H1 (cell line): ENCODE results near the gene MRPL32. TPM values are rescaled to one million over a fixed set of nuclear protein-coding genes. Genes with fewer than 3 reads are reported as not detected.

Experiments used
- CTCF ChIA-PET: fragments of 300-600 bp; sonication (Branson Sonifier 250); formaldehyde crosslinking; loops from one replicate; lab custom pipeline; 2021; ENCODE audit not compliant: partially characterized antibody; lab: Charles Lee
- POLR2A ChIA-PET: fragments of 300-600 bp; sonication (Branson Sonifier 250); formaldehyde crosslinking; loops from one replicate; lab custom pipeline; 2021; ENCODE audit warnings: inconsistent platforms; ENCODE audit not compliant: partially characterized antibody; lab: Charles Lee
- DNase-seq, 2 experiments: peaks; one replicate each; pipeline versions ENCODE4 v3.0.0 to v3.0.0-alpha.2; 2010 to 2022; ENCODE audit warnings: low spot score in 2 of 2, low read depth in 1 of 2, mixed read lengths in 1 of 2
- FAIRE-seq: peaks from 2 replicates; lab custom pipeline; 2011; peaks lifted over from hg19 to GRCh38; lab: Jason Lieb, UNC
- H2AFZ ChIP-seq: 2 replicates; pipeline ENCODE4 v1.8.1; 2012; ENCODE audit warnings: low read length, inconsistent platforms
- H2AK5ac ChIP-seq: 2 replicates; pipeline ENCODE4 v1.6.1; 2013; ENCODE audit warnings: low read depth, low read length
- H2BK120ac ChIP-seq: replicated peaks from 2 replicates; pipeline ENCODE3; 2013; ENCODE audit warnings: low read depth, low read length, inconsistent platforms
- H2BK12ac ChIP-seq: 2 replicates; pipeline ENCODE4 v1.6.1; 2013; ENCODE audit warnings: low read depth, low read length
- H2BK15ac ChIP-seq: 2 replicates; pipeline ENCODE4 v1.6.1; 2013; ENCODE audit warnings: low read length
- H2BK20ac ChIP-seq: 2 replicates; pipeline ENCODE4 v1.6.1; 2013; ENCODE audit warnings: low read length
- H2BK5ac ChIP-seq: 2 replicates; pipeline ENCODE4 v1.6.1; 2013; ENCODE audit warnings: low read depth, low read length
- H3K14ac ChIP-seq: 2 replicates; pipeline ENCODE4 v1.6.1; 2013; ENCODE audit warnings: inconsistent platforms; ENCODE audit not compliant: insufficient read length
- H3K18ac ChIP-seq: 2 replicates; pipeline ENCODE4 v1.6.1; 2013; ENCODE audit warnings: low read length; ENCODE audit errors: extremely low read depth
- H3K23ac ChIP-seq: 2 replicates; pipeline ENCODE4 v1.6.1; 2013; ENCODE audit warnings: inconsistent platforms; ENCODE audit not compliant: insufficient read length
- H3K23me2 ChIP-seq: 2 replicates; pipeline ENCODE4 v1.6.1; 2013; ENCODE audit warnings: low read depth, low read length
- H3K27ac ChIP-seq: 2 replicates; pipeline ENCODE4 v1.6.1; 2011; ENCODE audit warnings: low read depth, low read length, inconsistent platforms
- H3K27me3 ChIP-seq, 4 experiments: replicated peaks in 1 of 4; 1 replicate in 1 of 4; 2 replicates in 3 of 4; pipeline versions ENCODE4 v1.6.1 to v1.8.1; 2011 to 2013; ENCODE audit warnings: low read length in 3 of 4, mild to moderate bottlenecking in 3 of 4, inconsistent platforms in 2 of 4, mixed read lengths in 2 of 4, moderate library complexity in 1 of 4; ENCODE audit not compliant: control insufficient read depth in 3 of 4, insufficient read depth in 3 of 4; ENCODE audit errors: extremely low read depth in 1 of 4
- H3K36me3 ChIP-seq, 4 experiments: 2 replicates each; pipeline versions ENCODE4 v1.6.1 to v1.8.1; 2011 to 2013; ENCODE audit warnings: mild to moderate bottlenecking in 4 of 4, low read length in 3 of 4, moderate library complexity in 2 of 4, control low read depth in 1 of 4, inconsistent platforms in 1 of 4; ENCODE audit not compliant: insufficient read depth in 4 of 4, control insufficient read depth in 2 of 4
- H3K4ac ChIP-seq: replicated peaks from 2 replicates; pipeline ENCODE3; 2013; ENCODE audit warnings: low read length, low read depth, mixed read lengths, inconsistent platforms; ENCODE audit not compliant: insufficient read length
- H3K4me1 ChIP-seq, 4 experiments: replicated peaks in 1 of 4; 1 replicate in 1 of 4; 2 replicates in 3 of 4; pipeline versions ENCODE4 v1.6.1 to v1.8.1; 2011 to 2013; ENCODE audit warnings: low read length in 3 of 4, inconsistent platforms in 2 of 4, mixed read lengths in 1 of 4; ENCODE audit not compliant: insufficient read depth in 4 of 4, control insufficient read depth in 3 of 4
- H3K4me2 ChIP-seq, 2 experiments: 2 replicates each; pipeline versions ENCODE4 v1.6.1 to v1.8.1; 2011 to 2013; ENCODE audit warnings: low read depth in 2 of 2, low read length in 2 of 2, control low read depth in 1 of 2, inconsistent platforms in 1 of 2, mild to moderate bottlenecking in 1 of 2; ENCODE audit not compliant: insufficient read depth in 1 of 2
- H3K4me3 ChIP-seq, 4 experiments: fragments of 200-600, 300-600 bp in 1 of 4; sonication (generic), shearing (Covaris generic), sonication (Bioruptor Twin) in 1 of 4; 2 replicates each; pipeline versions ENCODE4 v1.5.1 to v1.8.1; 2011 to 2016; ENCODE audit warnings: low read length in 4 of 4, low read depth in 3 of 4, control low read depth in 2 of 4, inconsistent platforms in 2 of 4, mild to moderate bottlenecking in 2 of 4, mixed read lengths in 1 of 4, moderate library complexity in 1 of 4; ENCODE audit not compliant: insufficient read depth in 2 of 4; ENCODE audit errors: extremely low read depth in 1 of 4
- H3K56ac ChIP-seq: replicated peaks from 2 replicates; pipeline ENCODE3; 2013; ENCODE audit warnings: low read depth, mild to moderate bottlenecking, mixed read lengths, low read length, inconsistent platforms; ENCODE audit not compliant: insufficient read length
- H3K79me1 ChIP-seq: 2 replicates; pipeline ENCODE4 v1.6.1; 2013; ENCODE audit warnings: low read depth, low read length, control low read depth
- H3K79me2 ChIP-seq, 2 experiments: 2 replicates each; pipeline versions ENCODE4 v1.6.1 to v1.8.1; 2012 to 2013; ENCODE audit warnings: low read length in 2 of 2, mild to moderate bottlenecking in 2 of 2, inconsistent platforms in 1 of 2; ENCODE audit not compliant: insufficient read depth in 2 of 2, control insufficient read depth in 1 of 2
- H3K9ac ChIP-seq, 4 experiments: replicated peaks in 1 of 4; 1 replicate in 1 of 4; 2 replicates in 3 of 4; pipeline versions ENCODE4 v1.6.1 to v1.8.1; 2011 to 2013; ENCODE audit warnings: low read depth in 3 of 4, low read length in 3 of 4, control low read depth in 2 of 4, mild to moderate bottlenecking in 2 of 4, moderate library complexity in 2 of 4, inconsistent platforms in 1 of 4; ENCODE audit errors: extremely low read depth in 1 of 4
- H3K9me3 ChIP-seq, 2 experiments: 2 replicates each; pipeline versions ENCODE4 v1.6.1 to v1.8.1; 2012 to 2013; ENCODE audit warnings: mild to moderate bottlenecking in 2 of 2, moderate library complexity in 2 of 2, control low read depth in 1 of 2, inconsistent platforms in 1 of 2, low read depth in 1 of 2, low read length in 1 of 2, mixed read lengths in 1 of 2; ENCODE audit not compliant: insufficient read depth in 2 of 2
- H4K20me1 ChIP-seq, 2 experiments: replicated peaks in 1 of 2; 2 replicates each; pipeline versions ENCODE3 to v1.8.1; 2011 to 2013; ENCODE audit warnings: inconsistent platforms in 2 of 2, low read length in 2 of 2, mild to moderate bottlenecking in 1 of 2; ENCODE audit not compliant: insufficient read depth in 2 of 2, control insufficient read depth in 1 of 2
- H4K5ac ChIP-seq: 2 replicates; pipeline ENCODE4 v1.6.1; 2013; ENCODE audit warnings: low read length, low read depth, mixed read lengths, inconsistent platforms; ENCODE audit not compliant: insufficient read length
- H4K8ac ChIP-seq: 2 replicates; pipeline ENCODE4 v1.8.0; 2013; ENCODE audit warnings: mild to moderate bottlenecking, moderate library complexity, low read length, inconsistent platforms; ENCODE audit not compliant: insufficient read depth; ENCODE audit errors: extremely low read depth
- H4K91ac ChIP-seq: replicated peaks from 2 replicates; pipeline ENCODE3; 2013; ENCODE audit warnings: low read length, mixed read lengths, inconsistent platforms; ENCODE audit not compliant: insufficient read length
- ASH2L ChIP-seq: fragments of 200-600, 300-600 bp; sonication (generic); IDR thresholded peaks from one replicate; pipeline ENCODE4 v1.7.1; 2017; ENCODE audit warnings: low read length
- CHD1 ChIP-seq: IDR thresholded peaks from 2 replicates; pipeline ENCODE4 v1.6.1; 2012; ENCODE audit warnings: low read depth, low read length, improper control_type of control experiment
- KDM4A ChIP-seq: IDR thresholded peaks from one replicate; pipeline ENCODE4 v1.7.1; 2012; ENCODE audit warnings: low read depth, mild to moderate bottlenecking, moderate library complexity, low read length, inconsistent platforms; ENCODE audit not compliant: severe bottlenecking
- NANOG ChIP-seq: IDR thresholded peaks from 2 replicates; pipeline ENCODE4 v1.6.1; 2011; ENCODE audit warnings: low read length, low read depth, mild to moderate bottlenecking, inconsistent platforms; ENCODE audit not compliant: insufficient read depth, poor library complexity, severe bottlenecking
- NRF1 ChIP-seq: IDR thresholded peaks from 2 replicates; pipeline ENCODE4 v1.6.1; 2011; ENCODE audit warnings: mild to moderate bottlenecking, low read depth, low read length, improper control_type of control experiment
- RAD21 ChIP-seq, 2 experiments: IDR thresholded peaks in 1 of 2; conservative IDR thresholded peaks in 1 of 2; 2 replicates each; pipeline ENCODE4 v1.6.1; 2011; ENCODE audit warnings: low read depth in 2 of 2, low read length in 2 of 2, improper control_type of control experiment in 1 of 2, inconsistent platforms in 1 of 2, mild to moderate bottlenecking in 1 of 2, moderate library complexity in 1 of 2
- RXRA ChIP-seq: IDR thresholded peaks from 2 replicates; pipeline ENCODE4 v1.6.1; 2011; ENCODE audit warnings: low read depth, mild to moderate bottlenecking, low read length, moderate library complexity; ENCODE audit not compliant: insufficient read depth
- SAP30 ChIP-seq: fragments of 300-600 bp; sonication (generic); IDR thresholded peaks from 2 replicates; pipeline ENCODE4 v1.7.1; 2012; ENCODE audit warnings: low read length, moderate library complexity, mild to moderate bottlenecking, inconsistent platforms; ENCODE audit not compliant: insufficient read depth, insufficient replicate concordance
- SP1 ChIP-seq: IDR thresholded peaks from 2 replicates; pipeline ENCODE4 v1.6.1; 2011; ENCODE audit warnings: low read depth, low read length
- polyA plus RNA-seq, 7 experiments: library from polyadenylated mRNA; depleted of rRNA in 3 of 7; stranded (reverse) in 5 of 7; unstranded in 2 of 7; fragments of >200 nt in 5 of 7; fragments of 200-250 nt in 2 of 7; gene quantifications; 1 replicate in 5 of 7; 2 replicates in 1 of 7; 4 replicates in 1 of 7; pipeline versions ENCODE4 v1.2.1 to v1.2.3, GENCODE V29; 2011 to 2013; ENCODE audit warnings: missing spikeins in 2 of 7, mixed read lengths in 2 of 7
- total RNA-seq: library from RNA; stranded (reverse); fragmentation: NEBNext Ultra II Directional; extraction: Animal tissue kit (Norgen Biotek cat#: 25700); gene quantifications from 2 replicates; pipeline ENCODE4 v1.2.1, GENCODE V29; 2021

MRPL32 gene
- total and polyA plus RNA-seq, 2 of the 8 experiments (the other 6 are each of a cell fraction or from before 2014, with no cell fraction given), result 50.9 to 97.2 TPM

DNA sequence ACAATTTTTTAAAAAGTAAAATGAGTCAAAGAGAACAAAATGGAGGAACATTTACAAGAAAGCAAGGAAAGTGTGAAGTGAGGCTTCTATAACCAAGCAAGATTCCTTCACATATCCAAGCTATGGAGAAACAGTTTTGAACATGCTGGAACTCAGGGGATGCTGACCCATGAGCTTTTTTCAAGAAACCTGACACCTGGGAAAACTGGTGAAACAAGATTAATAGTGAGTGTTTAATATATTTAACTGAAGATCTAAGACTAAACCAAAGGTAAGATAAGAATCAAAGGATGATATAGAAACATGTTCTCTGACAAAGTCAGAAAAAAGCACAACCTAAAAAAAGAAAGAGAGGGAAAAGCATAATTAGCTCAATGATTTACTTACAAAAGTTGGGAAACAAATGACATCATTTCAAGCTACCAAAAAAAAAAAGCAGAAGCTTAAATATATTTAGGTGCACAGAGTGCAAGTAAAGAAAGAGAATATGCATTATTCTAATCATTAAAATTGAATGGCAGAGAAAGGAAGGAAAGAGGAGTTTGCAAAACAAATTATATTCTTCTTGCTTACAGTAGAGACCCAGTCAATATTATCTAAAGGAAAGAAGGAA, 45.2 kb upstream of the MRPL32 start:
- Histone ChIP-seq H3K56ac (no peak overlapping the region), H4K91ac (no peak overlapping the region), H3K23me2 (peaks cover 13% of the 10 kb centered on the region), H2BK120ac (no peak overlapping the region), H2BK20ac (no peak overlapping the region), H4K8ac (no peak overlapping the region), H2BK5ac (no peak overlapping the region), H3K18ac (no peak overlapping the region), H3K27me3 (no peaks in the 10 kb centered on the region), H3K23ac (no peak overlapping the region), H3K4me1 (peaks cover 2 to 6% (median 4%) of the 10 kb centered on the region in 4 experiments; a peak in 6 of 7 replicates), H2AFZ (no peak overlapping the region), H3K36me3 (no peaks in the 10 kb centered on the region; a peak in 1 of 8 replicates), H4K5ac (no peak overlapping the region), H3K14ac (no peak overlapping the region), H3K9me3 (peaks cover 6 to 10% of the 10 kb centered on the region in 2 experiments; a peak in 1 of 4 replicates), H3K4me2 (peak overlapping the region; percentile 87 to 98; a peak in 2 of 4 replicates), H3K9ac (no peak overlapping the region), H3K27ac (no peak overlapping the region), H3K79me2 (no peaks in the 10 kb centered on the region), H2BK15ac (no peak overlapping the region), H3K4ac (no peak overlapping the region), H3K79me1 (no peaks in the 10 kb centered on the region), H2BK12ac (no peak overlapping the region), H4K20me1 (no peaks in the 10 kb centered on the region), H3K4me3 (peak overlapping the region in 2 of 4 experiments; percentile 66 to 77; a peak in 2 of 8 replicates), H2AK5ac (no peak overlapping the region)
- ChIA-PET POLR2A (interaction anchor here (1.0 to 2.2 kb wide), 5 partner anchors 11 to 45 kb away, joined by 4 to 8 read pairs (median 5); partner anchors contain the start of genes MRPL32 and PSMA2), CTCF (interaction anchor here (0.6 to 1.6 kb wide), 11 partner anchors 10 to 945 kb away, joined by 3 to 13 read pairs (median 3); no protein-coding TSS in a partner anchor)
- FAIRE-seq, result no peak
- TF ChIP-seq SP1 (no peak), SAP30 (no peak), NANOG (no peak), RAD21 (IDR thresholded peaks at IDR 0.05 in 1 of 2, conservative IDR thresholded peaks at IDR 0.05 in 1 of 2; ENCODE audit: low read depth in 2 of 2, low read length in 2 of 2) (no peak), KDM4A (no peak), CHD1 (no peak), NRF1 (no peak), ASH2L (no peak), RXRA (no peak)
- no peak for DNase-seq
